Measurements from ENCODE around the gene TGM5.

DNA sequence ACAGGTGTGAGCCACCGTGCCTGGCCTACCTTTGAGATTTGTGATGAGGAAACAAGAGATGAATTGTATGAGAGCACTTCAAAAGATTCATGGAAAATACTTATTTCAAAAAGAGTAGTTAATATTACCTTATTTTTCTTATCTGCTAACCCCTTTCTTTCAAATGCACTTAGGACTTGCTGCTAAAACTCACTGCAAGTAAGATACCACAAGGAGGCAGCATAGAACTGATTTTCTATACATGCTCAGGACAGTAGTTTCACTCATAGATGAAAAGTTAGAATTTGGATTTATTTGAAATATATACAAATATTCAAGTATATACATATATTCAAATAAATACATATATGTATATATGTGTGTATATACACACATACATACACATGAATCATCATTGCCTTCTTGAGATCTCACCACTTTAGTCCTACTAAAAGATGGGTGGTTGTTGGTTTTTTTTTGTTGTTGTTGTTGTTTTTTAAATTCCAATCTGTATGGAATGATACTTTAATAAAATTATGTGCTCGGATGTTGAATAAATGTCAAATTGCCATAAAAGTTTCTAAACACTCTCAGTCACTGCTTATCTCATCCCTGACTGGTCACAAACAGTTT lies 79.1 kb downstream of the TGM5 start:
- no peak for TF ChIP-seq EZH2phosphoT487 (IDR thresholded peaks at IDR 0.05; ENCODE audit: insufficient read depth, low read depth)
- TF ChIP-seq EZH2 (IDR thresholded peaks at IDR 0.05; ENCODE audit: insufficient read depth, poor library complexity, severe bottlenecking): no peak
